H9 (cell line): ENCODE results near the gene BHLHE23. TPM values are rescaled to one million over a fixed set of nuclear protein-coding genes. Genes with fewer than 3 reads are reported as not detected.

Experiments
- DNase-seq: peaks from one replicate; pipeline ENCODE4 v3.0.0-alpha.2; 2017
- H2AFZ ChIP-seq: one replicate; pipeline ENCODE4 v1.6.1; 2013; ENCODE audit warnings: mild to moderate bottlenecking, low read length, control low read depth, moderate library complexity
- H2AK5ac ChIP-seq: 2 replicates; pipeline ENCODE4 v1.6.1; 2013; ENCODE audit warnings: low read length, control low read depth, mixed read lengths; ENCODE audit not compliant: insufficient read length
- H2BK120ac ChIP-seq: one replicate; pipeline ENCODE4 v1.6.1; 2013; ENCODE audit warnings: low read depth, mild to moderate bottlenecking, low read length, control low read depth, inconsistent platforms; ENCODE audit not compliant: poor library complexity, severe bottlenecking
- H2BK12ac ChIP-seq: 2 replicates; pipeline ENCODE4 v1.6.1; 2013; ENCODE audit warnings: low read length, control low read depth, mixed read lengths, low read depth; ENCODE audit not compliant: insufficient read length
- H2BK15ac ChIP-seq: 2 replicates; pipeline ENCODE4 v1.6.1; 2013; ENCODE audit warnings: low read depth, low read length, control low read depth
- H2BK20ac ChIP-seq: one replicate; pipeline ENCODE4 v1.6.1; 2013; ENCODE audit warnings: low read depth, mild to moderate bottlenecking, low read length, control low read depth, inconsistent platforms; ENCODE audit not compliant: poor library complexity, severe bottlenecking
- H2BK5ac ChIP-seq: 2 replicates; pipeline ENCODE4 v1.6.1; 2013; ENCODE audit warnings: low read length, control low read depth, mixed read lengths; ENCODE audit not compliant: insufficient read length
- H3K14ac ChIP-seq: 2 replicates; pipeline ENCODE4 v1.6.1; 2013; ENCODE audit warnings: low read length, control low read depth; ENCODE audit not compliant: insufficient read depth
- H3K18ac ChIP-seq: 2 replicates; pipeline ENCODE4 v1.6.1; 2013; ENCODE audit warnings: low read depth, mild to moderate bottlenecking, mixed read lengths, low read length, control low read depth; ENCODE audit not compliant: insufficient read length
- H3K23ac ChIP-seq: 2 replicates; pipeline ENCODE4 v1.6.1; 2013; ENCODE audit warnings: low read length, control low read depth, mixed read lengths, low read depth; ENCODE audit not compliant: insufficient read length
- H3K23me2 ChIP-seq: 2 replicates; pipeline ENCODE4 v1.6.1; 2013; ENCODE audit warnings: low read depth, mild to moderate bottlenecking, mixed read lengths, low read length, control low read depth; ENCODE audit not compliant: insufficient read length, poor library complexity, severe bottlenecking
- H3K27ac ChIP-seq: 2 replicates; pipeline ENCODE4 v1.5.1; 2013; ENCODE audit warnings: low read length, control low read depth, mixed read lengths, low read depth; ENCODE audit not compliant: insufficient read length
- H3K27me3 ChIP-seq: 2 replicates; pipeline ENCODE4 v1.6.1; 2013; ENCODE audit warnings: low read length, control low read depth, inconsistent platforms; ENCODE audit not compliant: insufficient read depth
- H3K4ac ChIP-seq: 2 replicates; pipeline ENCODE4 v1.6.1; 2013; ENCODE audit warnings: low read depth, mild to moderate bottlenecking, control low read depth, inconsistent platforms, low read length, moderate library complexity
- H3K4me1 ChIP-seq: 2 replicates; pipeline ENCODE4 v1.6.1; 2013; ENCODE audit warnings: low read length, control low read depth, inconsistent platforms; ENCODE audit not compliant: insufficient read depth
- H3K4me2 ChIP-seq: 2 replicates; pipeline ENCODE4 v1.6.1; 2013; ENCODE audit warnings: low read length, control low read depth, mixed read lengths; ENCODE audit not compliant: insufficient read length, insufficient read depth
- H3K56ac ChIP-seq: 2 replicates; pipeline ENCODE4 v1.6.1; 2013; ENCODE audit warnings: low read depth, mild to moderate bottlenecking, mixed read lengths, low read length, control low read depth; ENCODE audit not compliant: insufficient read length
- H3K79me1 ChIP-seq: 2 replicates; pipeline ENCODE4 v1.6.1; 2013; ENCODE audit warnings: low read depth, mild to moderate bottlenecking, moderate library complexity, low read length, control low read depth, inconsistent platforms; ENCODE audit not compliant: insufficient read depth, poor library complexity, severe bottlenecking
- H3K79me2 ChIP-seq: 2 replicates; pipeline ENCODE4 v1.6.1; 2013; ENCODE audit warnings: low read length, control low read depth, inconsistent platforms; ENCODE audit not compliant: insufficient read depth
- H3K9ac ChIP-seq: 2 replicates; pipeline ENCODE4 v1.6.1; 2013; ENCODE audit warnings: low read length, control low read depth, mixed read lengths; ENCODE audit not compliant: insufficient read length; ENCODE audit errors: extremely low read depth
- H3K9me3 ChIP-seq: one replicate; pipeline ENCODE4 v1.6.1; 2013; ENCODE audit warnings: low read depth, low read length, inconsistent platforms; ENCODE audit not compliant: control insufficient read depth
- H3T11ph ChIP-seq: one replicate; pipeline ENCODE4 v1.6.1; 2013; ENCODE audit warnings: mild to moderate bottlenecking, low read length, control low read depth, inconsistent platforms
- H4K20me1 ChIP-seq: one replicate; pipeline ENCODE4 v1.6.1; 2013; ENCODE audit not compliant: control insufficient read depth, insufficient read length, insufficient read depth
- H4K5ac ChIP-seq: 2 replicates; pipeline ENCODE4 v1.6.1; 2013; ENCODE audit warnings: low read depth, mild to moderate bottlenecking, mixed read lengths, low read length, control low read depth; ENCODE audit not compliant: insufficient read length
- H4K8ac ChIP-seq: replicated peaks from 2 replicates; pipeline ENCODE4 v1.6.1; 2013; ENCODE audit warnings: low read length, control low read depth, mixed read lengths, low read depth; ENCODE audit not compliant: insufficient read length
- H4K91ac ChIP-seq: 2 replicates; pipeline ENCODE4 v1.6.1; 2013; ENCODE audit warnings: low read depth, mild to moderate bottlenecking, moderate library complexity, mixed read lengths, low read length, control low read depth; ENCODE audit not compliant: insufficient read length
- H3K27ac Mint-ChIP-seq, 3 experiments: 2 replicates in 2 of 3; 3 replicates in 1 of 3; pipeline ENCODE4 v1.8.0; 2020 to 2021; ENCODE audit warnings: mixed read lengths in 3 of 3, mild to moderate bottlenecking in 1 of 3, moderate library complexity in 1 of 3
- H3K27me3 Mint-ChIP-seq: 2 replicates; pipeline ENCODE4 v1.8.0; 2021; ENCODE audit warnings: low read depth, mild to moderate bottlenecking, moderate library complexity, mixed read lengths
- H3K36me3 Mint-ChIP-seq, 3 experiments: 2 replicates in 2 of 3; 3 replicates in 1 of 3; pipeline ENCODE4 v1.8.0; 2020 to 2021; ENCODE audit warnings: low read depth in 3 of 3, mixed read lengths in 3 of 3; ENCODE audit not compliant: insufficient read depth in 1 of 3
- H3K4me1 Mint-ChIP-seq, 2 experiments: 2 replicates each; pipeline ENCODE4 v1.8.0; 2020; ENCODE audit warnings: mixed read lengths in 2 of 2
- H3K4me3 Mint-ChIP-seq, 2 experiments: 2 replicates in 1 of 2; 3 replicates in 1 of 2; pipeline ENCODE4 v1.8.0; 2020 to 2021; ENCODE audit warnings: mild to moderate bottlenecking in 2 of 2, mixed read lengths in 2 of 2, moderate library complexity in 1 of 2
- H3K9me3 Mint-ChIP-seq, 2 experiments: 2 replicates in 1 of 2; 3 replicates in 1 of 2; pipeline ENCODE4 v1.8.0; 2020; ENCODE audit warnings: mild to moderate bottlenecking in 2 of 2, mixed read lengths in 2 of 2, moderate library complexity in 1 of 2
- WGBS: extraction: QIAGEN DNeasy Blood & Tissue Kit; methylation state at CpG from one replicate; pipeline ENCODE4 v1.1.7; 2013; ENCODE audit warnings: missing lambda C conversion rate, low lambda C conversion rate, mixed read lengths; ENCODE audit not compliant: insufficient read length; ENCODE audit errors: extremely low coverage; 5-methylcytosine and 5-hydroxymethylcytosine counted together
- total RNA-seq: library from RNA; stranded (reverse); gene quantifications from 2 replicates; pipeline ENCODE4 v1.2.1, GENCODE V29; 2021
- TF ChIP-seq, protein P1 (sequence below): fragments of 200-600 bp; sonication (generic); conservative IDR thresholded peaks from 3 replicates; pipeline ENCODE4 v1.8.0; 2021; ENCODE audit warnings: antibody characterized with exemption, mild to moderate bottlenecking

Gene BHLHE23
- total RNA-seq, 1 experiment from 2014 or later, result 0.35 TPM

DNA sequence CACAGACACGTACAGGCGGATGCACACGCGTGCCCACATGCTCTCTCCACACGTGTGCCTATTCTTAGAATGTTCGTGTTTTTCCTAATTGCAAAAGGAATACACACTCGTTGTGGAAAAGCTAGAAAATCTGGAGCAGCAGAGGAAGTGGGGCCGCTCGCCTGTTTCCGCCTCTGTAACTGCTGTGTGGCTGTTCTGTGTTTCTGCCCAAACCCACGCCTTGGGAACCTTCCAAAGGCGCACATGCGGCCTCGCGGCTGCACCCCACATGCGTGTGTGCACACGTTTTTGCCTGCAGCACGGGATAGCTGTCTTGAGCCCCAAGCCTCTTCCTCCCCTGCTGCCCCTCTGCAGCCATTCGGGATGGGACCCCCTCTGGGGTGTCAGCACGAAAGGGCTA lies 42.1 kb downstream of the BHLHE23 start:
- Histone ChIP-seq H3K18ac (no peak overlapping the region), H2BK120ac (no peak overlapping the region), H4K20me1 (no peaks in the 10 kb centered on the region), H3K79me2 (no peaks in the 10 kb centered on the region), H3K56ac (no peak overlapping the region), H3K14ac (no peak overlapping the region), H3K9me3 (no peaks in the 10 kb centered on the region), H2AFZ (no peak overlapping the region), H4K91ac (no peak overlapping the region), H3K23ac (no peak overlapping the region), H2BK12ac (no peak overlapping the region), H3K4ac (no peak overlapping the region), H3T11ph (no peak overlapping the region), H2BK20ac (no peak overlapping the region), H3K27ac (no peak overlapping the region), H4K8ac (no peak overlapping the region), H3K27me3 (no peaks in the 10 kb centered on the region), H2BK5ac (no peak overlapping the region), H3K9ac (no peak overlapping the region), H3K79me1 (no peaks in the 10 kb centered on the region), H3K23me2 (no peaks in the 10 kb centered on the region), H2BK15ac (no peak overlapping the region), H4K5ac (no peak overlapping the region), H3K4me1 (no peaks in the 10 kb centered on the region), H2AK5ac (no peak overlapping the region), H3K4me2 (no peak overlapping the region)
- Mint-ChIP-seq H3K27me3 (no peaks in the 10 kb centered on the region; the same call in 1 of the 2 replicates), H3K4me1 (peaks cover 3 to 9% of the 10 kb centered on the region in 2 experiments; a peak in 3 of 4 replicates), H3K27ac (no peak overlapping the region), H3K9me3 (no peaks in the 10 kb centered on the region), H3K36me3 (peaks cover 0 to 16% (median 0%) of the 10 kb centered on the region in 3 experiments; a peak in 3 of 7 replicates), H3K4me3 (no peak overlapping the region)
- no peak for DNase-seq
- TF ChIP-seq, protein P1, sequence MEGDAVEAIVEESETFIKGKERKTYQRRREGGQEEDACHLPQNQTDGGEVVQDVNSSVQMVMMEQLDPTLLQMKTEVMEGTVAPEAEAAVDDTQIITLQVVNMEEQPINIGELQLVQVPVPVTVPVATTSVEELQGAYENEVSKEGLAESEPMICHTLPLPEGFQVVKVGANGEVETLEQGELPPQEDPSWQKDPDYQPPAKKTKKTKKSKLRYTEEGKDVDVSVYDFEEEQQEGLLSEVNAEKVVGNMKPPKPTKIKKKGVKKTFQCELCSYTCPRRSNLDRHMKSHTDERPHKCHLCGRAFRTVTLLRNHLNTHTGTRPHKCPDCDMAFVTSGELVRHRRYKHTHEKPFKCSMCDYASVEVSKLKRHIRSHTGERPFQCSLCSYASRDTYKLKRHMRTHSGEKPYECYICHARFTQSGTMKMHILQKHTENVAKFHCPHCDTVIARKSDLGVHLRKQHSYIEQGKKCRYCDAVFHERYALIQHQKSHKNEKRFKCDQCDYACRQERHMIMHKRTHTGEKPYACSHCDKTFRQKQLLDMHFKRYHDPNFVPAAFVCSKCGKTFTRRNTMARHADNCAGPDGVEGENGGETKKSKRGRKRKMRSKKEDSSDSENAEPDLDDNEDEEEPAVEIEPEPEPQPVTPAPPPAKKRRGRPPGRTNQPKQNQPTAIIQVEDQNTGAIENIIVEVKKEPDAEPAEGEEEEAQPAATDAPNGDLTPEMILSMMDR, result no peak
- WGBS, result no CpG with 5 or more reads among the region's 20 CpGs
